Activated naive CD4-positive, alpha-beta T cell treated with anti-CD3 and anti-CD28 coated beads, Interleukin-2, amount 50 U/mL, for 72 hours (primary cell): ENCODE data around the gene GNPNAT1. TPM values are rescaled to one million over a fixed set of nuclear protein-coding genes. Genes with fewer than 3 reads are reported as not detected.

Experiments used
- ATAC-seq, 2 donors: fragments of 150-1000 bp; cut with Tn5 transposase; 2 replicates each; pipeline ENCODE4 v1.10.0; 2021; ENCODE audit warnings: mild to moderate bottlenecking in 2 of 2, moderate library complexity in 2 of 2
- DNase-seq, 2 donors: peaks; one replicate each; pipeline ENCODE4 v3.0.0; 2021 to 2022; ENCODE audit warnings: low spot score in 2 of 2
- H3K27ac Mint-ChIP-seq, 2 donors: one replicate each; pipeline ENCODE4 v1.8.0; 2022; ENCODE audit warnings: mild to moderate bottlenecking in 2 of 2, mixed read lengths in 2 of 2
- H3K36me3 Mint-ChIP-seq, 2 donors: one replicate each; pipeline ENCODE4 v1.8.0; 2022; ENCODE audit warnings: mixed read lengths in 2 of 2
- H3K9me3 Mint-ChIP-seq, 2 donors: one replicate each; pipeline ENCODE4 v1.8.0; 2022; ENCODE audit warnings: mixed read lengths in 2 of 2
- total RNA-seq, 2 donors: library from RNA; stranded (reverse); gene quantifications; one replicate each; pipeline ENCODE4 v1.2.3, GENCODE V29; 2022

GNPNAT1 gene
- total RNA-seq = 10 to 100 TPM; 20.9 to 26.3 TPM

- Mint-ChIP-seq H3K9me3 (no peaks in the 10 kb centered on the region), H3K27ac (peak within 1 kb of the TSS; percentile 74 to 93), H3K36me3 (peaks cover 10 to 15% of the 10 kb centered on the region in 2 donors)
- peak; percentile 92 to 96 for ATAC-seq
- peak; percentile 85 to 87 for DNase-seq
Measured at GRCh38 chr14:52791223-52792096, at the start of gene GNPNAT1. Gene GNPNAT1 (minus strand): TSS chr14:52791607. CDS start chr14:52784650, 6,957 bp downstream.

DNA sequence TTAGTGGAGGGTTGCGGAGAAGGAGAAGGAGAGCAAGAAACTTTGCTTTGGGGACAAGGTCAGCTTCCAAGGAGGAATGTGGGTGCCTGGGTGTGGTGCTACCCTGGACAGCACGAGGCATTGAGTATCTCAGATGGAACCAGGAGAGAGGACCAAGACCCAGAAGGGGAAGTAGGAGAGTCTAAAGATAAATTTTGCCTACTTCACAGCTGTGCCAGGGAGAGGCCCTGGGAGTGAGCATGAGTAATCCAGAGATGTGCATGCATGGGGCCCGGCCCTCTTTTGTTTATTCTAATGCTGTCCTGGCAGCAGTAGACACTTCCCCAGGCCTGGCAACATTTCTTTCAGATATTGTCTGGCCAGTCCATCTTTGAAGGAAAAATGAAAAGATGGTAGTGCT is 49.5 kb upstream of the GNPNAT1 start:
- no peak for ATAC-seq
- Mint-ChIP-seq H3K36me3 (no peaks in the 10 kb centered on the region), H3K9me3 (no peaks in the 10 kb centered on the region), H3K27ac (no peak overlapping the region)
- no peak for DNase-seq

DNA sequence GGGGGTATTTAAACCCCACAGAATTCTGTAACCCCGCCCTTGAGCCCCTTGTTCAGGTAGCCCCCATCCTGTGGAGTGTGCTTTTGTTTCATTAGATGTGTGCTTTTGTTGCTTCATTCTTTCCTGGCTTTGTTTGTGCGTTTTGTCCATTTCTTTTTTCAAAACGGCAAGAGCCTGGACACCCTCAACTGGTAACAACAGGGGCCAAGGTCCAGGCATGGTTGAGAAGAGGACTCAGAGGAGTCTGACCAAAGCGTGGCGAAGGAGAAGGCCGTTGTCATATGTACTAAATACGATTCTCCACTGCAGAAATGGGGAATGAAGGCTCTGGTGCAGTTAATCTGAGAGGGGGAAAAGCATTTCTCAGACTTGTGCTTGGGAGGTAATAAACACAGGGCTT is 46.0 kb upstream of the GNPNAT1 start:
- H3K9me3 Mint-ChIP-seq = no peaks in the 10 kb centered on the region

DNA sequence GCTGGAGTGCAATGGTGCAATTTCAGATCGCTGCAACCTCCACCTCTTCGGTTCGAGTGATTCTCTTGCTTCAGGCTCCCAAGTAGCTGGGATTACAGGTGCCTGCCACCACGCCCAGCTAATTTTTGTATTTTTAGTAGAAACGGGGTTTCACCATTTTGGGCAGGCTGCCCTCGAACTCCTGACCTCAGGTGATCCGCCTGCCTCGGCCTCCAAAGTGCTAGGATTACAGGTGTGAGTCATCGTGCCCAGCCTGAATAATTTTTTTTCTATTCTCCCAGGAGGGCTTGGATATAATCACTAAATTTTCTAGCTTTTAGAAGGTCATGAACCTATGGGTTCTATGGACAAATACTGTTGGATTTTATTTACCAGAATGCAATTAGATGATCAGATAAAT is 44.7 kb upstream of the GNPNAT1 start:
- DNase-seq = no peak
- Mint-ChIP-seq H3K36me3 (no peaks in the 10 kb centered on the region), H3K27ac (no peak overlapping the region), H3K9me3 (no peaks in the 10 kb centered on the region)
- no peak for ATAC-seq

More for the DNA sequence above, 46.0 kb upstream of the GNPNAT1 start:
- ATAC-seq = no peak
- H3K36me3 Mint-ChIP-seq = no peaks in the 10 kb centered on the region
- DNase-seq = no peak
- H3K27ac Mint-ChIP-seq = no peak overlapping the region

DNA sequence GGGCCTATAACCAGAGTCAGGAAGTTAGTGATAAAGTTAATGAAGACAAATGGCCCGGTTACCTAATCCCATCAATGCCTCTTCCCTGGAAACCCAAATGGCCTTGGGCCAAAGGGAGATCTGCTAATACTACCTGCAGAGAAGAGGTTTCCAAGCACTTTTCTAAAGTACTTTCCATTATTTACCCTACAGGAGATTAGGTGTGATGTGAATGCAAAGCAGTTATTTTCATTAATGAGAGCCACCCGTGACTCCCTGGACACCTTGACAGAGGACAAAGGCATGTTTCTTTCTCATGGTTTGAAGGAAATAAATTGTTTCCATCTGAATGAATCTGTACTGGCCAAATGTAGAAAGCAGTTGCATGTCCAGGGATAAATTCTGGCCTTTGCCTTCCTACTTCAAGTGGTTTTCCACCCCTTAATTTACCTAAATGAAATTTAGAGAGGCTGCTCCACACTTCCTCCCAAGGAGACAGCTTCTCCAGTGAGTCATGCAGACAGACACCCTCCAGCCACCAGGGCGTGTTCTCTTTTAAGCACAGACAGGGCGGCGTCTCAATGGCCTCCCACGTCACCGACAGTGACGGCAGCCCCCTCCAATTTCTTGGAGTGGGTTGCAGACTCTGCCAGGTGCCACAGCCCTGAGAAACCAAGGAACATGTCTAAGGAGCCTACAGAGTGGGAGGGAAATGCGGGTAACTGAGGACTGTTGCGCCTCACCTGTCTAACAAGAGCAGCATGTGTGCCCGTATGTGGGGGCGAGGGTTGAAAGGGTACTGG is 43.9 kb upstream of the GNPNAT1 start:
- ATAC-seq = no peak
- no peak for DNase-seq

DNA sequence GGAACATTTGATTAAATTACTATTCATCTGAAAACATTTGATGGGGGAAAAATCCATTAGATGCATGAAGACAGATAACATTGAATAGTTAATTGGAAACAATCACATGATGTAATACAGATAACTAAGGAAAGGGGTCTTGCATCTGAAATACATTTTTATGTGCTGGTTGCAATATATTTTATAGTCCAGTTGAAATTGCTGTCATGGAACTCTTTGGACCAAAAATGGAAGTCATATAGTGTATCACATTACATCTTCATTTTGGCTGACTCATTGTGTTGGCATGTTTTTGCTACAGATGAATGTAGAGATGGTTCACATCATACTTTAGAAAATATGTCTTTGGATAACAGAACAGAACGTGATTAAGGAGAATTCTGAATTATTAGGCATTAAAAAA is 43.0 kb upstream of the GNPNAT1 start:
- Mint-ChIP-seq H3K9me3 (no peaks in the 10 kb centered on the region), H3K36me3 (no peaks in the 10 kb centered on the region), H3K27ac (no peak overlapping the region)
- no peak for DNase-seq
- ATAC-seq = no peak

More for the DNA sequence above, 43.9 kb upstream of the GNPNAT1 start:
- no peaks in the 10 kb centered on the region for H3K36me3 Mint-ChIP-seq
- H3K27ac Mint-ChIP-seq = no peak overlapping the region
- no peaks in the 10 kb centered on the region for H3K9me3 Mint-ChIP-seq

- H3K27ac Mint-ChIP-seq = no peak overlapping the region
- no peaks in the 10 kb centered on the region for H3K36me3 Mint-ChIP-seq
- no peak for DNase-seq
- no peak for ATAC-seq
- no peaks in the 10 kb centered on the region for H3K9me3 Mint-ChIP-seq
Measured at GRCh38 chr14:52833891-52834290, 42.5 kb upstream of the GNPNAT1 start.

GRCh38 chr14:52829527-52830185 is 38.2 kb upstream of the GNPNAT1 start:
- Mint-ChIP-seq H3K9me3 (no peaks in the 10 kb centered on the region), H3K36me3 (no peaks in the 10 kb centered on the region), H3K27ac (no peak overlapping the region)
- DNase-seq = no peak
- no peak for ATAC-seq

GRCh38 chr14:52827426-52827825 is 36.0 kb upstream of the GNPNAT1 start:
- no peak for DNase-seq
- H3K9me3 Mint-ChIP-seq = no peaks in the 10 kb centered on the region
- no peak overlapping the region for H3K27ac Mint-ChIP-seq
- H3K36me3 Mint-ChIP-seq = no peaks in the 10 kb centered on the region
- no peak for ATAC-seq

DNA sequence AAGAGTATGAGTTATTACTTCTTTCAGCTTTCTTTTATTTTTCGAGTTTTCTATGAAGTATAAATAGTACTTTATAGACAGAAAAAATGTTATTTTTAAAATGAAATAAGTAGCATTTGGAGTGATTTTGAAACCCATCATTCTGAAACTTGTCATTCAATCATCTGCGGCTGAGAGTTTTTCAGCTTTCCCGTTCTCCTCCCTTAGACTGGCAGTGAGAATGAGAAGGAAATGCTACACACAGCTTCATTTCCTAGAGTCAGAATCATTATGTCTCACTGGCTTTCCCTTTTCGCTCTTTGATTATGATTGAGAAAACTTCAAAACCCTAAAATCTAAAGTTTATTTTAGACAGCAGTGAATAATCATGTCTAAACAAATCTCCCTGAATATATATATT is 33.7 kb upstream of the GNPNAT1 start:
- H3K36me3 Mint-ChIP-seq = no peaks in the 10 kb centered on the region
- H3K9me3 Mint-ChIP-seq = no peaks in the 10 kb centered on the region
- peak; percentile 72 to 74 for ATAC-seq
- no peak overlapping the region for H3K27ac Mint-ChIP-seq
- no peak for DNase-seq

DNA sequence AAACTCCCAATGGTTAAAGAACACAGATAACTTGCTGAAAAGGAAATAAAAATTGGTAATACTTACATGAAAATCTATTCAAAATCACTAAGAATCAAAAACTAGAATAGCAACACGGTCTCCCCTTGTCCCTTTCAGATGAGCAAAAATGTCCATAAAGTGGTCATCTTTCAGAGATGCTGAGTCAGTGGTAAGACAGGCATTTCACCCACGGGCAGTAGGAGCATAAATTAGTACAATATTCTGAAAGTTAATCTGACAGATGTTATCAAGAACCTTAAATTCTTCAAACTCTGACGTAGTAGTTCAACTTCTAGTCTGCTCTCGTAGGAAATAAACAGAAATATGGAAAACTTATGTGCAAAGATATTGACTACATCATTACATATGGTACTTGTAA is 33.1 kb upstream of the GNPNAT1 start:
- Mint-ChIP-seq H3K9me3 (no peaks in the 10 kb centered on the region), H3K27ac (no peak overlapping the region), H3K36me3 (no peaks in the 10 kb centered on the region)
- DNase-seq (no peak), ATAC-seq (no peak)

- DNase-seq = no peak
Measured at GRCh38 chr14:52821805-52822250, 30.4 kb upstream of the GNPNAT1 start.

GRCh38 chr14:52808101-52808500 is 16.7 kb upstream of the GNPNAT1 start:
- ATAC-seq (no peak), DNase-seq (no peak)
- H3K36me3 Mint-ChIP-seq = no peaks in the 10 kb centered on the region
- H3K9me3 Mint-ChIP-seq = no peaks in the 10 kb centered on the region
- no peak overlapping the region for H3K27ac Mint-ChIP-seq

More at GRCh38 chr14:52821805-52822250, 30.4 kb upstream of the GNPNAT1 start:
- ATAC-seq = no peak
- Mint-ChIP-seq H3K9me3 (no peaks in the 10 kb centered on the region), H3K36me3 (no peaks in the 10 kb centered on the region), H3K27ac (no peak overlapping the region)

DNA sequence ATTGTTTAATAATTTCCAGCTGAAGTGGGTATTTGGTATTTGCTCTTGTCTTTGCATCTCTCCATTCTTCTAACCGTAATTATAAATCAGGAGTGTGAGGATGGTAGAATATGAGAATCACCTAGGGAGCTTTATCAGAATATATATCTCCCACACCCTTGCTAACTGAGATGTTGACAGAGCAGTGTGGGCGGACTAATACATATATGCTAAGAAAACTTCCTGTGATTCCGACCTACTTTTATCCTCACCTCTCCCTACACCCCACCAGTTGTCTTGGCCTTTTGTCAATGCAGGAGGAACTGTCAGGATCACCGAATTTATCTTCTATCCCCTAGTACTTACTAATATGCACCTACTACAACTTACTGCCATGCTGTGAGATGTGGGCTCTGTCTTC is 14.7 kb upstream of the GNPNAT1 start:
- H3K9me3 Mint-ChIP-seq = no peaks in the 10 kb centered on the region
- H3K27ac Mint-ChIP-seq = no peak overlapping the region
- H3K36me3 Mint-ChIP-seq = no peaks in the 10 kb centered on the region
- DNase-seq (no peak), ATAC-seq (no peak)

DNA sequence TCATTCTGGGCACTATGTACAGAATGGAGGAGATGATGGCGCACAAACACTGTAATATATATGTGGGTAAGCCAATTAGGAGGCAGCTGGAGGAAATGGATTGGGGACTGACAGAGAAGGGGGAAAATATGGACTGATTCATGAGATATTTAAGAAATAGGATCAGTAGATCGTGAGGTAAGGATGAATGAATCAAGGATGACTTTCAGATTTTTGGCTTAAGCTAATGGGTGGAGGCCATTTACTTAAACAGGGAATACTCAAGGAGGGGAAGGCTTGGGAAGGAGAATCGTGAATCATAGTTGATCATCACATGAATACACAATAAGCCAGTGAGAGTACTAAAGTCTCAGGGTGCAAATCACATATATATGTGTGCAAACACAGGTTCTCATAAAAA is 11.2 kb upstream of the GNPNAT1 start:
- DNase-seq (no peak), ATAC-seq (no peak)
- no peaks in the 10 kb centered on the region for H3K9me3 Mint-ChIP-seq
- H3K36me3 Mint-ChIP-seq = no peaks in the 10 kb centered on the region
- no peak overlapping the region for H3K27ac Mint-ChIP-seq

- peak; percentile 36 to 61 for ATAC-seq
- no peak for DNase-seq
- H3K36me3 Mint-ChIP-seq = no peaks in the 10 kb centered on the region
- no peaks in the 10 kb centered on the region for H3K9me3 Mint-ChIP-seq
- H3K27ac Mint-ChIP-seq = no peak overlapping the region
Measured at GRCh38 chr14:52801014-52801712, 9.8 kb upstream of the GNPNAT1 start.
